Activated CD4-positive, CD25-positive, alpha-beta regulatory T cell treated with anti-CD3 and anti-CD28 coated beads, Interleukin-2, amount 50 U/mL, for 24 hours (primary cell): Measurements from ENCODE around the gene RBP2.

ENCODE experiments used
- ATAC-seq, 2 donors: fragments of 150-1000 bp; cut with Tn5 transposase; one replicate each; pipeline ENCODE4 v1.10.0; 2021; ENCODE audit warnings: mild to moderate bottlenecking in 1 of 2, moderate library complexity in 1 of 2

RBP2 gene

GRCh38 chr3:139476348-139476747 is at the start of gene RBP2:
RBP2 (minus strand) TSS chr3:139476516; CDS start chr3:139476459, 57 bp downstream.
- no peak for ATAC-seq

GRCh38 chr3:139524841-139525636 is 48.7 kb upstream of the RBP2 start:
- no peak for ATAC-seq

GRCh38 chr3:139523718-139524117 is 47.4 kb upstream of the RBP2 start:
- no peak for ATAC-seq

- ATAC-seq, result no peak
These were observed 46.9 kb upstream of the RBP2 start for GRCh38 chr3:139523166-139523565.

GRCh38 chr3:139522421-139522820 is 46.1 kb upstream of the RBP2 start:
- ATAC-seq, result no peak

- ATAC-seq, result no peak
These were observed 45.5 kb upstream of the RBP2 start for GRCh38 chr3:139521816-139522215.

- ATAC-seq, result no peak
These were observed 44.8 kb upstream of the RBP2 start for GRCh38 chr3:139521144-139521543.

GRCh38 chr3:139519998-139520737 is 43.9 kb upstream of the RBP2 start:
- ATAC-seq, result no peak

GRCh38 chr3:139518926-139519842 is 42.9 kb upstream of the RBP2 start:
- peak in 1 of 2 donors; percentile 13 for ATAC-seq

- ATAC-seq, result no peak
These were observed 42.0 kb upstream of the RBP2 start for GRCh38 chr3:139518306-139518705.

- no peak for ATAC-seq
These were observed 41.2 kb upstream of the RBP2 start for GRCh38 chr3:139517321-139518065.

- ATAC-seq, result no peak
These were observed 38.4 kb upstream of the RBP2 start for GRCh38 chr3:139514741-139515140.

- no peak for ATAC-seq
These were observed 33.3 kb upstream of the RBP2 start for GRCh38 chr3:139509631-139510030.

GRCh38 chr3:139506766-139507165 is 30.4 kb upstream of the RBP2 start:
- no peak for ATAC-seq

- no peak for ATAC-seq
These were observed 29.6 kb upstream of the RBP2 start for GRCh38 chr3:139505829-139506386.

- no peak for ATAC-seq
These were observed 23.2 kb upstream of the RBP2 start for GRCh38 chr3:139499536-139499935.

GRCh38 chr3:139493826-139494385 is 17.6 kb upstream of the RBP2 start:
- no peak for ATAC-seq

- ATAC-seq, result no peak
These were observed 15.7 kb upstream of the RBP2 start for GRCh38 chr3:139491966-139492365.

GRCh38 chr3:139491027-139491700 is 14.8 kb upstream of the RBP2 start:
- no peak for ATAC-seq

- ATAC-seq, result no peak
These were observed 5.9 kb upstream of the RBP2 start for GRCh38 chr3:139482206-139482605.

- no peak for ATAC-seq
These were observed 4.8 kb upstream of the RBP2 start for GRCh38 chr3:139481116-139481515.
